HG02798 (cell line): ENCODE measurements around the gene PARK7.
"Not testable (repeated sequence)": the region's sequence is repeated elsewhere in the genome, so short reads cannot be mapped to it uniquely, and the experiment has no call there.

Source experiments
- ATAC-seq: cut with Tn5 transposase; IDR thresholded peaks from one replicate; pipeline ENCODE4 v1.9.1; 2021; ENCODE audit warnings: mild to moderate bottlenecking; ENCODE audit not compliant: unreplicated experiment, poor library complexity

Gene PARK7

DNA sequence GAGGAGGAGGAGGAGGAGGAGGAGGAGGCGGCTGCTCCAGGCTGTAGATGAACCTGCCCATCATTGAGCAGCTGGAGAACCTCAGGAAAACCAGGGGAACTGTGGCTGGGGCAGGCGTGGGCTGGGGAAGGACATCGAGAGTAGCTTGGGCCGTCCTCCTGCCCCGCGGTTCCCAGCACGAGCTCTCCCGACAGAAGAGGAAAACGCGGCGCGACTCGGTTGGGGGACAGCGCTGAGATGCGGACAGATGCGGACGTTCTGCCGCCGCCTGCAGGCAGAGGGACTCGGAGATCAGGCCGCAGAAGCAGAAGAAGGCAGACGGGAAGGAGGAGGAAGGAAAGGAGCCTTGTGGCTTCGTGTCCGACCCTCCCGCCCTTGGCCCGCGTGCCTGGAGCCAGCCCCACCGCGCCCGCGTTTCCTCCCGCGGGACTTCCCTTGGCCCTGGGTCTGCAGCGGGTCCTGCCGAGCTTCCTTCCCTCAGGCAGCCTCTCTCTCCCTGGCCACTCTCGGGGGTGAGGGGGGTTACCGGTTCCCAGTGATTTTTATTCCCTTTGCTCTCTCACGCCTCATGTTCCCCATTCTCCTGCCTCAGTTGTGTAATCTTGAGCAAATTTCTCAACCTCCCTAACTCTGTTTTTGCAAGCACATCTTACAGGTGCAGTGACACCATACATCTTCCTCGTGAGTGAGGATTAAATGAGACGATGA, 19.1 kb upstream of the PARK7 start:
- no peak for ATAC-seq

DNA sequence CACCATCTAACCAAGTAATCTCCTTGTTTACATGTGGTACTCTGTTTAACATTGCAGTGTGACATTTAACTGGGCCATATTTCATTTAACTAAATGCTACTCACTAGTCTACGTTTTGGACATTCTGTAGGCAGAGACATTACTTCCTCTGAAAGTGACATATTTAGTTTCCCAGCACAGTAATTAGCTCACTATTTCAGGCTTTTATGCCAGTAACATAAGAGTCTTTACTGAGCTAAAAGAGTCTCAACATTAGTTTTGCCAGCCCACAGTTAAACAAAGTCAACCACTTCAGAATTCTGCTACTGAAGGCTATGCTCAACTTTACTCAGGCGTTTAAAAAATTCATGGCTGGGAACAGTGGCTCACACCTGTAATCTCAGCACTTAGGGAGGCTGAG, 18.3 kb upstream of the PARK7 start:
- ATAC-seq, result no peak

DNA sequence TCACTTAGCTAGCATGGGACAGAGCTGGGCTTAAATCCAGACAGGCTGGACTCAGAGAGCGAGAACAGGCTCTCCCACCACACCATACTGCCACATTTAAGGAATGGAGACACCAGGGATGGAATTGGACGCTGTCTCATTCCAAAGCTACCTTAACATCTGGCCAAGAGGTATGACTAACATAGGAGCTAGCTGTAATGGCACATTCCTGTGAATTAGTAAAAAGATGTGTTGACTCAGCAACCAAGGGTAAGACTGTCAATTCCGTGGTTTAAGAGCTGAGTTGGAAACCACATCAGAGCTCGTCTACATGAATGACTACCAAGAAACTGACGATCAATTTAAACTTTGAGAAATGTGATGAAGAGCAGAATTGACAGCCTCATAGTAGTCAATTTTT, 12.6 kb upstream of the PARK7 start:
- ATAC-seq, result no peak

- not testable (repeated sequence) for ATAC-seq
Observed at GRCh38 chr1:7952791-7953190, 8.7 kb upstream of the PARK7 start.

- ATAC-seq, result peak; percentile 98
Observed at GRCh38 chr1:7953850-7954609, 7.5 kb upstream of the PARK7 start.

DNA sequence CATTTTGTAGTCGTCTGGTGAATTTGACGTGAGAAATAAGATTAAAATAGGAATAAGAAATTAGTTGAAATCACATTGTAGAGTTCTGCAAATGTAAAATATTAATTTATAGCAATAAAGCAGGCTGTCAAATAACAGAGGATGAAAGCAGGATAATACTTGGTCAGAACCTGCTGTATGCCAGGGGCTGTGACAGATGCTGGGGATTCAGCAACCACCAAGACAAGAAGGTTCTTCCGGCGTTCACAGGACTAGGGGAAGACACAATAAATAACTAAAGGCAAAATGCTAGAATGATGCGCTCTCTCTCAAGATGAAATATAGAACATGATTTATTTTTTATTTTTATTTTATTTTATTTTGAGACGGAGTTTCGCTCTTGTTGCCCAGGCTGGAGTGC, 6.8 kb upstream of the PARK7 start:
- ATAC-seq, result no peak

DNA sequence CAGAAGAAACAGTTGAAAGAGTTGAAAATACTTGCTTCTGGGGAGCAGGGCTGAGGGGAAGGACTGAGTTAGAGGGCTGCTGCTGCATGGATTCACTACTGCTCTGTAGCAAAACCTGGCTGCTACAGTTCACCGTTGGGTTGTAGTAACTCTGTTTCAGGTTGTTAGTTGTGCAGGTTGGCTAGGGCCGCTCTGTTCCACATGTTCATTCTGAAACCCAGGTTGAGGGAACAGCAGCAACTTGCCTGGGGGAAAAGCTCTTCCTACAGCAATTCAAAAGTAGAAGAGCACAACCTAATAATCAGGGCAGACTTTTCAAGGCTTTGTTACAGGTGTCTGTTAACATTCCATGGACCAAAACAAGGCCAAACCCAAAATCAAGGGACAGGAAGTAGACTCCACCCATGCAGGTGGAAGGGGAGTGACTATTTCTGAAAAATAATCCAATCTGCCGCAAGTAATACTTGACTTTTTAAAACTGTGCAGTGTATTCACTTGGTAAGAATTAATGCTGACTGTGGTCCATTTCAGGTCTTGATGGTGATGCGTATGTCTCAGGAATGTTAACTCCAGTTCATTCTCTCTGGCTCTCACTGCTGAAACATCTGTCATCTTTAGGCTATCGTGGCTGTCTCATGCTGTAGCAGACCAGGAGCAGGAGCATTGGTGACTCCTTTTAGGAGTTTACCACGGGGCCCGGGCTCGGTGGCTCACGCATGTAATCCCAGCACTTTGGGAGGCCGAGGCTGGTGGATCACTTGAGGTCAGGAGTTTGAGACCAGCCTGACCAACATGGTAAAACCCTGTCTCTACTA, 5.1 kb upstream of the PARK7 start:
- no peak for ATAC-seq

DNA sequence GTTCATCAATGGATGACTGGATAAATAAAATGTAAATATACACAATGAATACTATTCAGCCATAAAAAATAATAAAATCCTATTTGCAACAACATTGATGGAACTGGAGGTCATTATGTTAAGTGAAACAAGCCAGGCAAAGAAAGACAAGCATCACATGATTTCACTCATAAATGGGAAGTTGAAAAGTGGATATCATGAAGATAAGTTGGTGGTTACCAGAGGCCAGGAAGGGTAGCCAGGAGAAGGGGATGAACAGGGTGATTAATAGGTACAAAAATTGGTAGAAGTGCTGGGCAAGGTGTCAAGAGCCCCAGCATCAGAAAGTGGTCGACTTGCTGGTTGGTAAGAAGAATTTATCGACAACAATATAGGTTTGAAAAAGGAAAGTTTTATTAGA, 1.3 kb upstream of the PARK7 start:
- no peak for ATAC-seq

DNA sequence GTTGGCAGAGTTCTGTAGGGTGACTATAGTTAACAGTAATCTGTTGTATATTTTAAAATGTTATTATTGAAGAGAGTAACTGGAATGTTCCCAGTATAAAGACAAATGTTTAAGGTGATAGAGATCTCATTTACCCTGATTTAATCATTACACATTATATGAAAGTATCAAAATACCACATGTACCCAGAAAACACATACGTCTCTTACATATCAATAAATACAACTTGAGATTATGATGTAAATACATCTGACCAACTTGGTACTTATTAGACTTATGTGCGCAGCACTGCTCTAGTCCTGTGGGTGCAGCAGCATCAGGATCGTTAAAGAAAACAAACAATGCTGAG, 670 bp upstream of the PARK7 start:
- ATAC-seq, result no peak

DNA sequence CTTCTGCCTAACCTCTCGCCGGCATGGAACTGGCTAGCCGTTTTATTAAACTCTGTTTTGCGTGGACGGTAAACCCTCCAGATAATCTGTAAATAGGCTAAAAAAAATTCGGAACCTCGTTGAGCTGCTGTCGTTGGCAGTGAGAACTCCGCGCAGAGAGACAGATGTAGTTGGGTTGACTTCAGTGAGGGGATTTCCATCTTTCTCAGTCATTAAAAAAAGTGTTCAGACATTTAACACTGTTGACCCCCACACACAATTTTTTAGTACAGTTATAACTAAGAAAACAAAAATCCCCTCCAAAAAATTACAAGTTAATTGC, 464 bp downstream of the PARK7 start:
- peak; percentile 3 for ATAC-seq

GRCh38 chr1:7962636-7963377, 1.3 kb downstream of the PARK7 start:
- no peak for ATAC-seq

- ATAC-seq, result not testable (repeated sequence)
Observed at GRCh38 chr1:7963378-7963730, 1.8 kb downstream of the PARK7 start.

GRCh38 chr1:7963841-7964240, 2.3 kb downstream of the PARK7 start:
- not testable (repeated sequence) for ATAC-seq

- no peak for ATAC-seq
Observed at GRCh38 chr1:7964476-7964875, 3.0 kb downstream of the PARK7 start.

- ATAC-seq, result no peak
Observed at GRCh38 chr1:7967196-7967595, 5.7 kb downstream of the PARK7 start.

DNA sequence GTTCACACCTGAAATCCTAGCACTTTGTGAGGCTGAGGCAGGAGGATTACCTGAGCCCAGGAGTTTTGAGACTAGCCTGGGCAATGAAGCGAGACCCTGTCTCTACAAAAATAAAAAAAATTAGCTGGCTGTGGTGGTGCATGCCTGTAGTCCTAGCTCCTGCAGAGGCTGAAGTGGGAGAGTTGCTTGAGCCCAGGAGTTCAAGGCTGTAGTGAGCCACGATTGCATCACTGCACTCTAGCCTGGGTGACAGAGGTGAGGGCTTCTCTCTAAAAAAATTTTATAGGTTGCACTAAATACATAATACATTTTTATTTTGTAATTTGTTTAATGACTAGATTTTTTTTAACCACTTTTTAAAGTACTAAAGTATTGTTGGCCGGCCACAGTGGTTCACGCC, 6.1 kb downstream of the PARK7 start:
- ATAC-seq, result no peak

DNA sequence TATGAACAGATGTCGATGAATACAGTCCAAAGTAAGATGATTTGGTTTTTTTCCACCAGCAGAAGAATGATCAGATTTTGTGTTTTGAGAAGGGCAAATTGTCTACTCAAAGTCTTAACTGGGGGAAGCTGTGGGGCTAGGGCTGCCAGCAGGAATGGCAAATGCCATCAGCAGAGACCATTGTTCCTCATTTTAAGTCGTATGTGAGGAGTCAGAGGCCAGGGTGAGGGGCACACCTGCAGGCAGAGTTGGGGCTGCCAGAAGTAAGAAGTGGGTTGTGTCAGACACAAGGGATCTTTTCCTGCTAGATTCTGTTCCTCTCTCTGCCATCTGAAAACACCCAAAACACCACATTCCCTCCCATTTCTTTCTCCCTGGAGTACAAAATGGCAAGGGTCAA, 8.7 kb downstream of the PARK7 start:
- no peak for ATAC-seq

- no peak for ATAC-seq
Observed at GRCh38 chr1:7971024-7971423, 9.5 kb downstream of the PARK7 start.

DNA sequence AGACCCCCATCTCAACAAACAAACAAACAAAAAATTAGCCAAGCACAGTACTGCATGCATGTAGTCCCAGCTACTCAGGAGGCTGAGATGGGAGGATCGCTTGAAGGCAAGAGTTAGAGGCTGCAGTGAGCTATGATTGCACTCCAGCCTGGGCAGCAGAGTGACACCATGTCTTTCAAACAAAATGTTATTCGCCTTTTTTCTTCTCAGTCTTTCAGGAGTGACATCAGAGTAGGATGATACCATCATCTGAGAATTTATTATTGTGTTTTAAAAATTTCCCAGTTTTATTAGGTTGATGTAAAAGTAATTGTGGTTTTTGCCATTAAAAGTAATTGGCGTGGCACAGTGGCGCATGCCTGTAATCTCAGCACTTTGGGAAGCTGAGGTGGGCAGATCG, 10.8 kb downstream of the PARK7 start:
- no peak for ATAC-seq

DNA sequence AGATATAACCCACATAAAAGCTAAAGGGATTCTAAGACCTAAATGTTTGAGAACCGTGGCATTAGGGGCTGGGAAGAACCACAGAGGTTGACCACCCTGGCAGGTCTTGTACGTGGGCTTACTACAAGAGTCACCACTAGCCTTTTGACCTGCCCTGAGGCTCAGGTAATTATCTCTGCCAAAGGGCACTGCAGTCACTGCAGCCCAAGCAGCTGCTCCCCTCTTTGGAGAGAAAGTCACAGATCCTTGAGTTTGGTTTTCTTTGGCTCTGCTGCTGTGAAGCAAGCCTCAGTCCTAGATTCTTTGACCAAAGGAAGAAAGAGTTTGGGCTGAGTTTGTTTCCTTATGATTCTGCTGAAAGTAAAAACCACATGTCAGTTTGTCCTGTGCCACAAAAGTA, 11.6 kb downstream of the PARK7 start:
- no peak for ATAC-seq
